HL-60 (cell line): Measurements from ENCODE around the gene FMNL3.

Experiments
- DNase-seq, 2 experiments: peaks; one replicate each; pipeline ENCODE4 v3.0.0-alpha.2; 2010 to 2020; ENCODE audit warnings: low read depth in 1 of 2, low spot score in 1 of 2
- H3K27ac ChIP-seq: fragments of 250-450 bp; sonication (Bioruptor Pico); replicated peaks from 2 replicates; pipeline ENCODE4 v1.5.1; 2020; ENCODE audit warnings: mild to moderate bottlenecking, moderate library complexity
- H3K27me3 ChIP-seq: fragments of 250-450 bp; sonication (Bioruptor Pico); 2 replicates; pipeline ENCODE4 v1.5.1; 2021; ENCODE audit warnings: mild to moderate bottlenecking, moderate library complexity; ENCODE audit not compliant: insufficient read depth, poor library complexity, severe bottlenecking
- H3K4me3 ChIP-seq: replicated peaks from 2 replicates; pipeline ENCODE4 v1.5.1; 2011; ENCODE audit warnings: mild to moderate bottlenecking, control low read depth, low read length; ENCODE audit not compliant: insufficient read depth
- CTCF ChIP-seq: IDR thresholded peaks from one replicate; pipeline ENCODE4 v1.5.1; 2011; ENCODE audit warnings: low read length, control low read depth, inconsistent platforms; ENCODE audit not compliant: insufficient read depth
- GABPA ChIP-seq: IDR thresholded peaks from 2 replicates; pipeline ENCODE4 v1.6.1; 2012; ENCODE audit warnings: low read depth
- POLR2AphosphoS5 ChIP-seq: IDR thresholded peaks from 2 replicates; pipeline ENCODE4 v1.6.1; 2012; ENCODE audit warnings: low read depth
- REST ChIP-seq: IDR thresholded peaks from 2 replicates; pipeline ENCODE4 v1.6.1; 2012; ENCODE audit warnings: low read depth; ENCODE audit not compliant: insufficient replicate concordance
- SPI1 ChIP-seq: IDR thresholded peaks from 2 replicates; pipeline ENCODE4 v1.6.1; 2012; ENCODE audit warnings: low read depth, mild to moderate bottlenecking, borderline replicate concordance

Gene FMNL3

GRCh38 chr12:49671031-49671765 lies 36.0 kb downstream of the FMNL3 start:
- no peak overlapping the region for H3K4me3 ChIP-seq
- peak overlapping the region; percentile 68 for H3K27ac ChIP-seq
- TF ChIP-seq GABPA (peak; percentile 20; the same call in 1 of the 2 replicates), POLR2AphosphoS5 (peak; percentile 82), REST (no peak), SPI1 (peak; percentile 86), CTCF (no peak)
- no peaks in the 10 kb centered on the region for H3K27me3 ChIP-seq
- peak; percentile 31 to 79 for DNase-seq

- H3K27me3 ChIP-seq = no peaks in the 10 kb centered on the region
- H3K4me3 ChIP-seq = no peak overlapping the region
- no peak for DNase-seq
- no peak overlapping the region for H3K27ac ChIP-seq
- TF ChIP-seq SPI1 = no peak
- no peak for TF ChIP-seq GABPA
- TF ChIP-seq POLR2AphosphoS5 = no peak
- no peak for TF ChIP-seq REST
- no peak for TF ChIP-seq CTCF
Measured at GRCh38 chr12:49669796-49670195, 37.4 kb downstream of the FMNL3 start.

- Histone ChIP-seq H3K27me3 (no peaks in the 10 kb centered on the region), H3K27ac (no peak overlapping the region), H3K4me3 (no peak overlapping the region)
- no peak for TF ChIP-seq GABPA
- no peak for TF ChIP-seq CTCF
- no peak for TF ChIP-seq POLR2AphosphoS5
- no peak for TF ChIP-seq SPI1
- TF ChIP-seq REST = no peak
- DNase-seq = no peak
Measured at GRCh38 chr12:49667325-49668090, 39.7 kb downstream of the FMNL3 start.
